Activated T-cell treated with anti-CD3 and anti-CD28 coated beads, Interleukin-2, amount 50 U/mL, for 24 hours (primary cell): Measurements from ENCODE around the gene SASH1.

ENCODE experiments used
- DNase-seq: peaks from one replicate; pipeline ENCODE4 v3.0.0-alpha.2; 2020
- H3K27ac Mint-ChIP-seq: 2 replicates; pipeline ENCODE4 v1.8.0; 2020; ENCODE audit warnings: mild to moderate bottlenecking, mixed read lengths
- H3K27me3 Mint-ChIP-seq: 2 replicates; pipeline ENCODE4 v1.8.0; 2020; ENCODE audit warnings: mixed read lengths
- H3K36me3 Mint-ChIP-seq: 2 replicates; pipeline ENCODE4 v1.8.0; 2020; ENCODE audit warnings: low read depth, mixed read lengths
- H3K4me1 Mint-ChIP-seq: 2 replicates; pipeline ENCODE4 v1.8.0; 2020; ENCODE audit warnings: low read depth, mixed read lengths
- H3K4me3 Mint-ChIP-seq: 2 replicates; pipeline ENCODE4 v1.8.0; 2020; ENCODE audit warnings: mild to moderate bottlenecking, moderate library complexity, mixed read lengths
- H3K9me3 Mint-ChIP-seq: 2 replicates; pipeline ENCODE4 v1.8.0; 2020; ENCODE audit warnings: mixed read lengths

SASH1 gene

GRCh38 chr6:148317051-148317450, 25.6 kb upstream of the SASH1 start:
- no peaks in the 10 kb centered on the region for H3K4me1 Mint-ChIP-seq
- no peak for DNase-seq
- no peak overlapping the region for H3K27ac Mint-ChIP-seq
- H3K27me3 Mint-ChIP-seq, result peaks cover 3% of the 10 kb centered on the region
- H3K9me3 Mint-ChIP-seq, result peaks cover 2% of the 10 kb centered on the region
- no peaks in the 10 kb centered on the region for H3K36me3 Mint-ChIP-seq
- no peak overlapping the region for H3K4me3 Mint-ChIP-seq

DNA sequence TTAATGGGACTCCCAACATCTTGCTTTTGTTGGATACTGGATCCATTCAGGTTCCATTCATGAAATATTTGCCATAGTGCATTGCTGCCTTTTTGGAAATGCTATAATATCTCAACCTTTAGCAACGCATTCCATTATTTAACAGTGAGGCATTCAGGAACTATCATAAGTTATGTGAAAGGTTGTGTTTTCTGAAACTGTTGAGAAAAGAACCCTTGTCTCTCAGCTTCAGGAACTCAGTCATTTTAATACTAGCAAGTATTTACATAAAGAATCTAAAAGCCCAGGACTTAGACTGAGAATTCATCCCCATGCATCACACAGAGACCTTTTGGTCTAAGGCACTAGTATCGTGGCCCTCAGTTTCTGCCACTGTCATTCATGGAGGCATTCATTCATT, 24.9 kb upstream of the SASH1 start:
- Mint-ChIP-seq H3K4me3 (no peak overlapping the region), H3K4me1 (no peaks in the 10 kb centered on the region), H3K36me3 (no peaks in the 10 kb centered on the region), H3K9me3 (peaks cover 2% of the 10 kb centered on the region), H3K27me3 (peaks cover 8% of the 10 kb centered on the region), H3K27ac (no peak overlapping the region)
- DNase-seq, result no peak

GRCh38 chr6:148322704-148323103, 19.9 kb upstream of the SASH1 start:
- Mint-ChIP-seq H3K27ac (no peak overlapping the region), H3K4me3 (no peak overlapping the region), H3K27me3 (peaks cover 36% of the 10 kb centered on the region), H3K4me1 (no peaks in the 10 kb centered on the region), H3K36me3 (no peaks in the 10 kb centered on the region), H3K9me3 (peaks cover 2% of the 10 kb centered on the region)
- no peak for DNase-seq

- Mint-ChIP-seq H3K4me1 (no peaks in the 10 kb centered on the region), H3K9me3 (peaks cover 2% of the 10 kb centered on the region), H3K4me3 (no peak overlapping the region), H3K27ac (no peak overlapping the region), H3K36me3 (no peaks in the 10 kb centered on the region), H3K27me3 (peaks cover 36% of the 10 kb centered on the region)
- DNase-seq, result no peak
Measured at GRCh38 chr6:148323344-148323743, 19.3 kb upstream of the SASH1 start.

- Mint-ChIP-seq H3K4me3 (no peak overlapping the region), H3K27ac (no peak overlapping the region), H3K4me1 (no peaks in the 10 kb centered on the region), H3K9me3 (peaks cover 2% of the 10 kb centered on the region), H3K27me3 (peaks cover 37% of the 10 kb centered on the region), H3K36me3 (no peaks in the 10 kb centered on the region)
- DNase-seq, result no peak
Measured at GRCh38 chr6:148324297-148324985, 18.2 kb upstream of the SASH1 start.

DNA sequence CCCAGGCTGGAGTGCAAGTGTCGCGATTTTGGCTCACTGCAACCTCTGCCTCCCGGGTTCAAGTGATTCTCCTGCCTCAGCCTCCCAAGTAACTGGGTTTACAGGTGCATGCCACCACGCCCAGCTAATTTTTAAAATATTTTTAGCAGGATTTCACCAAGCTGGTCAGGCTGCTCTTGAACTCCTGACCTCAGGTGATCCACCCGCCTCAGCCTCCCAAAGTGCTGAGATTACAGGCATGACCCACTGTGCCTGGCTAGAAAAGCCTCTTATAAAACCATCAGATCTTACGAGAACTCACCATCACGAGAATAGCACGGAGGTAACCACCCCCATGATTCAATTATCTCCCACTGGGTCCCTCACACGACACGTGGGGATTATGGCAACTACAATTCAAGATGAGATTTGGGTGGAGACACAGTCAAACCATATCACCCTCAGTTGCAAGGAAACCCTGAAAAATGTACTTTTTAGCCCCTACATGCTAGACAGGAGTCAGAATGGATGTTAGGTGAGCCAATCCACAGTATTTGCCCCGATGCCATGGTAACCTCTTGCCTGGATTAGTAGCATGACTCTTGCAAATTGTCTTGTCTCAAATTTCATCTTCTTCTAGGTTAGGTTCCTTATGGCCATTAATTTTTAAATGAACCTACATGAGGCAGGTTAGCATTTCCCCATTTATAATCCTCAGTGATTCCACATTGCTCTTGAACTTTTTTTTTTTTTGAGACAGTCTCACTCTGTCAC, 17.1 kb upstream of the SASH1 start:
- no peaks in the 10 kb centered on the region for H3K9me3 Mint-ChIP-seq
- H3K4me3 Mint-ChIP-seq, result no peak overlapping the region
- no peak overlapping the region for H3K27ac Mint-ChIP-seq

DNA sequence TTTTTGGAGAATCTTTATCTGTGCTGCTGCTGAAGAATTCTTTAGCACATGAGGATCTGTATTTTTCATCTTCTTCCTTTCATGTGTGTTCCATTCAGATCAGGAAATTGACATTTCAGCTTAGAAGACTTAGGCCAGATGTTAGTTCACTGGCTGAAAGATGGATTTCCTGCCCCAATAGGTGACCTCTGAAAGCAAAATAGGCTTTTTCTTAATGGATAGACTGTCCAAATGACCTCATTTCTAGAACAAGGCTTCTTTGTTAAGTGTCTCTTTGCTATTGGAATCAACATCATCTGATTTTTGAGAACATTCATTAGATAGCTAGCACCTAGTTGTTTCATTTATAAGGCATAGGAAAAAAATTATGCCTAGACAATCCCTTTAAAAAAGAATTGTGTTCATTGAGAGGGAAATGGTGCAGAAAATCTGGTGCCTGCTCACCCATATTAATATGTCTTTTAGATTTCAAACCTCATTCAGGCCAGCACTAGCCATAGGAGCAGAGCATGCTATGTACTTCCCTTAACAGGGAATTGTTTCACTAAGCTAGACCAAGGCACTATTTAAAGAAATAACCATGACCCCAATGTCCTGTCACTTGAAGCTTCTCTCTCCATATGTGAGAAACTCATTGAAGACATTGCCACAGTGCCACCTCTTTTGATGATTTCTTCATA, 13.6 kb upstream of the SASH1 start:
- H3K4me3 Mint-ChIP-seq, result no peak overlapping the region
- H3K4me1 Mint-ChIP-seq, result no peaks in the 10 kb centered on the region
- no peak overlapping the region for H3K27ac Mint-ChIP-seq
- DNase-seq, result no peak
- H3K36me3 Mint-ChIP-seq, result no peaks in the 10 kb centered on the region
- H3K9me3 Mint-ChIP-seq, result no peaks in the 10 kb centered on the region
- peaks cover 50% of the 10 kb centered on the region for H3K27me3 Mint-ChIP-seq

More for the DNA sequence above, 17.1 kb upstream of the SASH1 start:
- no peak for DNase-seq
- Mint-ChIP-seq H3K27me3 (peaks cover 40% of the 10 kb centered on the region), H3K4me1 (no peaks in the 10 kb centered on the region), H3K36me3 (no peaks in the 10 kb centered on the region)

DNA sequence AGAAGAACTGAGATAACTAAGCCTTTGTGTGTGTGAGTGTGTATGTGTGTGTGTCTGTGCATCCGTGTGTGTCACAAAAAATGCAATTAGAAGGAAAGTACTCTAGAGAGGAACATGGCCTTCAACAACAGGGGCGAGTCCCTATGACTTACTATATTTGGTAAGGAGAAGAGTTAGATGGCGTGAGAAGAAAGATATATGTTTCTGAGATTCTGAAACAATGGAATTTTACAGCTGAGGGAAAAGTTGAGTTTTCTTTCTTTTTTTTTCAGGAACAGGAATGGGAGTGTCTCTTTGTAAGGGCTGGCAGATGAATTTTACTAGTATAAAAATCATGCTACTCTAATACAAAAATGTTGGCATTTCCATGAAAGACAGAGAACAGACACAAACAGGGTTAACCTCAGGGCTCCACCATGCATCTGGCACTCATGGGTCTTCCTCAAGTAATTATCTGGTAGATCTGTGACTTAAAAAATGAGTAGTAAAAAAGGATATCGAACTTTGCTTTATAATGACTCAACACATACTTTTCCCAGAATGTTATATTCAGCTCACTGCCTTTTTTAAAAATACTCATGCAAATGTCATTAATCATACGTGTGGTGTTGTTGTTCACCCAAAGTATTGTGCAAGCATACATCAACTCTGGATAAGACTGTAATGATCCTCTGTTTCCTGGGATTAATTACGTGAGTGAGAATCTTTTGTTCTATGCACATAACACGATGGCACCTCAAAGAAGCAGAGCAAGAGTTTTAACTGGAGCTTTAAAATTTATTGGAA, 12.8 kb upstream of the SASH1 start:
- Mint-ChIP-seq H3K4me1 (no peaks in the 10 kb centered on the region), H3K4me3 (no peak overlapping the region), H3K27me3 (peaks cover 43% of the 10 kb centered on the region), H3K36me3 (no peaks in the 10 kb centered on the region), H3K9me3 (no peaks in the 10 kb centered on the region), H3K27ac (no peak overlapping the region)
- no peak for DNase-seq

DNA sequence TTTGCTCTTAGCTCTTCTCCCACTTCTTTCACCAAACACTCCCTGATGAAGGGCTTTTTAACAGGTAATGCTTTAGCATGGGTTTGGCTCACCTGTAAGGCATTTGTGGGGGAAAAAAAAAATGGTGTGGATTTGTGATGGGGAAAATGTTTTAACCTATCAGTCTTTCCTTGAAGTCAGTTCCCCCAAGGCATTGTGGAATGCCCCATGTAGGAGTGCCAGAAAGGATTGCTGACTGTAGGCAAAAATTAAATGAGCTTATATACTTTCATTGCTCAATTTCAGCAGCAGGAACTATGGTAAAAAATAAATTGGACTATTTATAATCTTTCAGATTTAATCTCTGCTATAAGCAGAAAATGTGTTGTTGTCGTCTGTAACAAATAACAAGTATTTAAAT, 10.6 kb upstream of the SASH1 start:
- no peak for DNase-seq
- H3K4me1 Mint-ChIP-seq, result no peaks in the 10 kb centered on the region
- H3K36me3 Mint-ChIP-seq, result no peaks in the 10 kb centered on the region
- no peak overlapping the region for H3K27ac Mint-ChIP-seq
- no peak overlapping the region for H3K4me3 Mint-ChIP-seq
- H3K27me3 Mint-ChIP-seq, result peaks cover 30% of the 10 kb centered on the region
- H3K9me3 Mint-ChIP-seq, result no peaks in the 10 kb centered on the region

- no peaks in the 10 kb centered on the region for H3K9me3 Mint-ChIP-seq
- no peak overlapping the region for H3K4me3 Mint-ChIP-seq
- H3K27me3 Mint-ChIP-seq, result peaks cover 29% of the 10 kb centered on the region
Measured at GRCh38 chr6:148336901-148337300, 5.7 kb upstream of the SASH1 start.

DNA sequence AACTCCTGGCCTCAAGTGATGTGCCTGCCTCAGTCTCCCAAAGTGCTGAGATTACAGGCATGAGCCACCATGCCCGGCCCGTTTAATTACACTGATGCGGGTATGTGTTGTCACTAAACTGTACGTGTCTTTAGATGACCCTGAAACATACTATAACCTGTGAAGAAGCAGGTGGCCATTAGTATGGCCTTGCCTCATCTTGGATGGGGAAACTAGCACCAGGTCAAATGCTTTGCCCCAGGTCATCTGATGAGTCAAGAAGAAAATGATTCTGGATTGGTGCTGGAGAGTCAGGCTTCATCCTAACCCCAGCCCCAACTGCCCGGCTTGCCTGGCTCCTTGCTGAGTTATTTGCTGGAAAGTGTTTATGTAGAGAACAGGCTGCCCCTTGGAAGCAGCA, 2.9 kb upstream of the SASH1 start:
- Mint-ChIP-seq H3K4me3 (no peak overlapping the region), H3K9me3 (no peaks in the 10 kb centered on the region), H3K4me1 (peaks cover 11% of the 10 kb centered on the region), H3K27ac (no peak overlapping the region), H3K27me3 (peaks cover 42% of the 10 kb centered on the region), H3K36me3 (no peaks in the 10 kb centered on the region)
- DNase-seq, result no peak

More at GRCh38 chr6:148336901-148337300, 5.7 kb upstream of the SASH1 start:
- H3K27ac Mint-ChIP-seq, result no peak overlapping the region
- H3K36me3 Mint-ChIP-seq, result no peaks in the 10 kb centered on the region
- no peak for DNase-seq
- H3K4me1 Mint-ChIP-seq, result peaks cover under 1% of the 10 kb centered on the region

DNA sequence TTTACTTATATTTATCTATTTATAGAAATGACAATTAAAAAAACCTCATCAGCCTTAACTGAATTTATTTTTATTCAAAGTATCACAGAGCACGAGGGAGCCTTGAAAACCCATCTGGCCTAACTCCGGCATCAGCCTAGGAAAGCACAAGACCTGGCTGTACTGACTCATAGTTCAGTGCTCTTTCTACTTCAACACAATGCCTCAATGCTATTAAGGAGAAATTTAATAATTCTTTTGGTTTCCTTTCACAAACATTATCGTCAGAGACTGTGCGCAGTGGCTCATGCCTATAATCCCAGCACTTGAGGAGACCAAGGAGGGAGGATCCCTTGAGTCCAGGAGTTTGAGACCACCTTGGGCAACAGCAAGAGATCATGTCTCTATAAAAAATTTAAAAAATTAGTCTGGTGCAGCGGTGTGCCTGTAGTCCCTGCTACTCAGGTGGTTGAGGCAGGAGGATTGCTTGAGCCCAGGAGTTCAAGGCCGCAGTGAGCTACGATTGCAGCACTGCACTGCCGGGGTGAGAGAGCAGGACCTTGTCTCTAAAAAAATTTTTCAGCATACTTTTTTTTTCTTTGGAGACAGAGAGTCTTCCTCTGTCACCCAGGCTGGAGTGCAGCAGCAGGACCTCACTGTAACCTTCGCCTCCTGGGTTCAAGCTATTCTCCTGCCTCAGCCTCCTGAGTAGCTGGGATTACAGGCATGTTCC, 1.9 kb upstream of the SASH1 start:
- DNase-seq, result no peak
- Mint-ChIP-seq H3K9me3 (no peaks in the 10 kb centered on the region), H3K4me3 (no peak overlapping the region), H3K27me3 (peaks cover 51% of the 10 kb centered on the region), H3K4me1 (peaks cover 11% of the 10 kb centered on the region), H3K36me3 (no peaks in the 10 kb centered on the region), H3K27ac (no peak overlapping the region)

GRCh38 chr6:148342100-148342349, 613 bp upstream of the SASH1 start:
- Mint-ChIP-seq H3K4me1 (peaks cover 11% of the 10 kb centered on the region), H3K9me3 (no peaks in the 10 kb centered on the region), H3K4me3 (peak overlapping the region; percentile 68), H3K36me3 (no peaks in the 10 kb centered on the region), H3K27ac (no peak overlapping the region), H3K27me3 (peaks cover 62% of the 10 kb centered on the region)
- no peak for DNase-seq
